ENCODE data around the gene HIGD2A.

The HIGD2A gene

GRCh38 chr5:176426876-176427275 lies 38.3 kb downstream of the HIGD2A start:
- H3K9me3 ChIP-seq (ENCODE audit: control insufficient read depth, insufficient read depth, low read length) = no peaks in the 10 kb centered on the region

GRCh38 chr5:176427971-176428370 lies 39.4 kb downstream of the HIGD2A start:
- no peak overlapping the region for H3K9ac ChIP-seq (ENCODE audit: low read depth, low read length)
- no peaks in the 10 kb centered on the region for H3K9me3 ChIP-seq (ENCODE audit: control insufficient read depth, insufficient read depth, low read length)
- H3K4me3 ChIP-seq (ENCODE audit: low read depth, low read length) = no peak overlapping the region
- no peaks in the 10 kb centered on the region for H3K27me3 ChIP-seq (ENCODE audit: control insufficient read depth, insufficient read depth, low read length)
- H3K4me1 ChIP-seq (ENCODE audit: control insufficient read depth, insufficient read depth, low read length) = no peaks in the 10 kb centered on the region
- no peaks in the 10 kb centered on the region for H3K36me3 ChIP-seq (ENCODE audit: control insufficient read depth, insufficient read depth, low read length)

More at GRCh38 chr5:176426876-176427275, 38.3 kb downstream of the HIGD2A start:
- H3K4me1 ChIP-seq (ENCODE audit: control insufficient read depth, insufficient read depth, low read length) = no peaks in the 10 kb centered on the region
- no peak overlapping the region for H3K9ac ChIP-seq (ENCODE audit: low read depth, low read length)
- H3K27me3 ChIP-seq (ENCODE audit: control insufficient read depth, insufficient read depth, low read length) = no peaks in the 10 kb centered on the region
- no peak overlapping the region for H3K4me3 ChIP-seq (ENCODE audit: low read depth, low read length)
- no peaks in the 10 kb centered on the region for H3K36me3 ChIP-seq (ENCODE audit: control insufficient read depth, insufficient read depth, low read length)

DNA sequence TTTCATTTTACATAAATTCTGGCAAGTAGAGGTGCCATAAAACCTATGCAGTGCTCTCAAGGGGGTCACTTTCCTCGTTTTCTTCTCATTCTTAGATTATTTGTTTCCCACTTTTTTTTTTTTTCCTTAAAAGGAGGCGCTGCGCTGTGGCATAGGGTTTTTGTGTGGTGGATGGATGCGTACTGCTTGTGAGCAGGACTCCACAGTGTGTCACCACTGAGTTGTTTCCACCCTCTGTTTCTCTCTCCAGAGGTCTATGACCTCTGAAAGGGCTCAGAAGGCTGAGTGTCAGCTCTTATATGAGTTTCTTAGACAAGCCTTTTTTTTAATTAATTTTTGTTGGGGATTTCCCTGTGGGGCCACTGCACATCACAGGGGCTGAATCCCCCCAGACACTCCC lies 41.4 kb downstream of the HIGD2A start:
- Histone ChIP-seq H3K9me3 (ENCODE audit: control insufficient read depth, insufficient read depth, low read length) (no peaks in the 10 kb centered on the region), H3K36me3 (ENCODE audit: control insufficient read depth, insufficient read depth, low read length) (no peaks in the 10 kb centered on the region), H3K9ac (ENCODE audit: low read depth, low read length) (no peak overlapping the region), H3K4me1 (ENCODE audit: control insufficient read depth, insufficient read depth, low read length) (no peaks in the 10 kb centered on the region), H3K4me3 (ENCODE audit: low read depth, low read length) (no peak overlapping the region), H3K27me3 (ENCODE audit: control insufficient read depth, insufficient read depth, low read length) (no peaks in the 10 kb centered on the region)

- Histone ChIP-seq H3K27me3 (ENCODE audit: control insufficient read depth, insufficient read depth, low read length) (no peaks in the 10 kb centered on the region), H3K4me1 (ENCODE audit: control insufficient read depth, insufficient read depth, low read length) (no peaks in the 10 kb centered on the region), H3K4me3 (ENCODE audit: low read depth, low read length) (no peak overlapping the region), H3K9ac (ENCODE audit: low read depth, low read length) (no peak overlapping the region), H3K36me3 (ENCODE audit: control insufficient read depth, insufficient read depth, low read length) (no peaks in the 10 kb centered on the region), H3K9me3 (ENCODE audit: control insufficient read depth, insufficient read depth, low read length) (no peaks in the 10 kb centered on the region)
Measured at GRCh38 chr5:176432707-176433106, 44.2 kb downstream of the HIGD2A start.

DNA sequence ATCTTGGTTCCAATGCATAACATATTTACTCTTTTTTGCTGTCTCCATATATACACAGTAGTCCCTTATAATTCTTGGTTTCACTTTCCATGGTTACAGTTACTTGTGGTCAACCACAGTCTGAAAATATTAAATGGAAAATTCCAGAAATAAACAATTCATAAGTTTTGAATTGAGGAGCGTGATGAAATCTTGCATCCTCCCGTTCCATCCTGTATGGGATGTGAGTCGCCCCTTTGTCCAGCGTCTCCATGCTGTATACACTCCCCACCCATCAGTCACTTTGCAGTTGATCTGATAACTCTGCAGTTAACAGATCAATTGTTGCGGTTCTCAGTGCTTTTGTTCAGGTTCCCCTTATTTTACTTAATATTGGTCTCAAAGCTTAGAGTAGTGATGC lies 48.1 kb downstream of the HIGD2A start:
- H3K9ac ChIP-seq (ENCODE audit: low read depth, low read length) = no peak overlapping the region
- H3K4me3 ChIP-seq (ENCODE audit: low read depth, low read length) = no peak overlapping the region
- no peaks in the 10 kb centered on the region for H3K36me3 ChIP-seq (ENCODE audit: control insufficient read depth, insufficient read depth, low read length)
- no peaks in the 10 kb centered on the region for H3K27me3 ChIP-seq (ENCODE audit: control insufficient read depth, insufficient read depth, low read length)
- no peaks in the 10 kb centered on the region for H3K4me1 ChIP-seq (ENCODE audit: control insufficient read depth, insufficient read depth, low read length)
- no peaks in the 10 kb centered on the region for H3K9me3 ChIP-seq (ENCODE audit: control insufficient read depth, insufficient read depth, low read length)

- Histone ChIP-seq H3K9me3 (ENCODE audit: control insufficient read depth, insufficient read depth, low read length) (no peaks in the 10 kb centered on the region), H3K4me3 (ENCODE audit: low read depth, low read length) (no peak overlapping the region), H3K36me3 (ENCODE audit: control insufficient read depth, insufficient read depth, low read length) (no peaks in the 10 kb centered on the region), H3K9ac (ENCODE audit: low read depth, low read length) (no peak overlapping the region), H3K4me1 (ENCODE audit: control insufficient read depth, insufficient read depth, low read length) (peaks cover 4% of the 10 kb centered on the region), H3K27me3 (ENCODE audit: control insufficient read depth, insufficient read depth, low read length) (no peaks in the 10 kb centered on the region)
Measured at GRCh38 chr5:176438959-176439757, 50.6 kb downstream of the HIGD2A start.

Measured in iPS-15b (cell line).